ENCODE measurements around the gene RAB3C. TPM values are rescaled to one million over a fixed set of nuclear protein-coding genes. Genes with fewer than 3 reads are reported as not detected.

Gene RAB3C
- total RNA-seq, 4 donors from 2014 or later = 0.33 to 3.4 (median 1.4) TPM

GRCh38 chr5:58851153-58851552 lies 268.3 kb downstream of the RAB3C start:
- TF ChIP-seq CTCF (IDR thresholded peaks at IDR 0.05; ENCODE audit: low read depth) = no peak

- no peak for TF ChIP-seq CTCF (IDR thresholded peaks at IDR 0.05; ENCODE audit: low read depth)
These were observed 268.7 kb downstream of the RAB3C start for GRCh38 chr5:58851571-58851970.

- TF ChIP-seq CTCF (IDR thresholded peaks at IDR 0.05; ENCODE audit: low read depth) = no peak
These were observed 269.7 kb downstream of the RAB3C start for GRCh38 chr5:58852566-58852965.

- TF ChIP-seq CTCF (IDR thresholded peaks at IDR 0.05; ENCODE audit: low read depth) = no peak
These were observed 271.6 kb downstream of the RAB3C start for GRCh38 chr5:58854441-58854840.

- no peak for TF ChIP-seq CTCF (IDR thresholded peaks at IDR 0.05; ENCODE audit: low read depth)
These were observed 273.2 kb downstream of the RAB3C start for GRCh38 chr5:58855851-58856739.

GRCh38 chr5:58857609-58858008 lies 274.7 kb downstream of the RAB3C start:
- TF ChIP-seq CTCF (IDR thresholded peaks at IDR 0.05; ENCODE audit: low read depth) = no peak

- TF ChIP-seq CTCF (IDR thresholded peaks at IDR 0.05; ENCODE audit: low read depth) = no peak
These were observed 277.8 kb downstream of the RAB3C start for GRCh38 chr5:58860680-58861079.
